ENCODE data around the gene DGKG.

DNA sequence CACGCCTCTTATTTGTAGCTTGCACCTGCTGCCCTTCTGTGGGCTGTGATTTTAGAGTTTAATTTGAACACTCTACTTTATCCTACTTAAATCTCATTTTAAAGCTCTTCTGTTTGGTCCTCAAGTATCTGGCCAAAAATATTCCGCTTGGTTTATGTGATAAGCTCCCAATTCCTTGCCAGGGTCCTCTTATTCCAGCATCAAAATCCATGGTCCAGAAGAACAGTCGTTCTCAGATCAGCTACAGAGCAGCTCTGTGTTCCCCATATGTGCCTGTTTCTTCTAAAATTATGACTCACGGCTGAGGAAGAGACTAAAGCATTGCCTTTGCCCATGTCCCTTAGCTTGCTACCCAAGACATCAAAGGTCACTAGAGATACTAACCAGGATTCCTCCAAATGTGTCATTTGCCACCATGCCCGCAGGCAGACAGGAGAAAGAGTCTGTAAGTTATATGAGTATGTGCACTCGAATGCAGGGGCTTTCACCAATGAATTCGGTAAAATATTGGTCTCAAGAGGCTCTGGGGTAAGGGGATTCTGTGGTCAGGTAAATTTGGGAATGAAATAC, 137.9 kb downstream of the DGKG start:
- TF ChIP-seq POLR2A (IDR thresholded peaks at IDR 0.05) (no peak), EP300 (IDR thresholded peaks at IDR 0.05) (no peak)
- TF ChIP-seq, protein P1, sequence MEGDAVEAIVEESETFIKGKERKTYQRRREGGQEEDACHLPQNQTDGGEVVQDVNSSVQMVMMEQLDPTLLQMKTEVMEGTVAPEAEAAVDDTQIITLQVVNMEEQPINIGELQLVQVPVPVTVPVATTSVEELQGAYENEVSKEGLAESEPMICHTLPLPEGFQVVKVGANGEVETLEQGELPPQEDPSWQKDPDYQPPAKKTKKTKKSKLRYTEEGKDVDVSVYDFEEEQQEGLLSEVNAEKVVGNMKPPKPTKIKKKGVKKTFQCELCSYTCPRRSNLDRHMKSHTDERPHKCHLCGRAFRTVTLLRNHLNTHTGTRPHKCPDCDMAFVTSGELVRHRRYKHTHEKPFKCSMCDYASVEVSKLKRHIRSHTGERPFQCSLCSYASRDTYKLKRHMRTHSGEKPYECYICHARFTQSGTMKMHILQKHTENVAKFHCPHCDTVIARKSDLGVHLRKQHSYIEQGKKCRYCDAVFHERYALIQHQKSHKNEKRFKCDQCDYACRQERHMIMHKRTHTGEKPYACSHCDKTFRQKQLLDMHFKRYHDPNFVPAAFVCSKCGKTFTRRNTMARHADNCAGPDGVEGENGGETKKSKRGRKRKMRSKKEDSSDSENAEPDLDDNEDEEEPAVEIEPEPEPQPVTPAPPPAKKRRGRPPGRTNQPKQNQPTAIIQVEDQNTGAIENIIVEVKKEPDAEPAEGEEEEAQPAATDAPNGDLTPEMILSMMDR (IDR thresholded peaks at IDR 0.05) = no peak
